HPDE6-E6E7 (cell line): ENCODE measurements around the gene ATP5ME.
"Not testable (repeated sequence)": the region's sequence is repeated elsewhere in the genome, so short reads cannot be mapped to it uniquely, and the experiment has no call there.

Source experiments
- DNase-seq: peaks from one replicate; pipeline ENCODE4 v3.0.0; 2011; ENCODE audit warnings: missing footprints; ENCODE audit errors: extremely low spot score

ATP5ME gene

DNA sequence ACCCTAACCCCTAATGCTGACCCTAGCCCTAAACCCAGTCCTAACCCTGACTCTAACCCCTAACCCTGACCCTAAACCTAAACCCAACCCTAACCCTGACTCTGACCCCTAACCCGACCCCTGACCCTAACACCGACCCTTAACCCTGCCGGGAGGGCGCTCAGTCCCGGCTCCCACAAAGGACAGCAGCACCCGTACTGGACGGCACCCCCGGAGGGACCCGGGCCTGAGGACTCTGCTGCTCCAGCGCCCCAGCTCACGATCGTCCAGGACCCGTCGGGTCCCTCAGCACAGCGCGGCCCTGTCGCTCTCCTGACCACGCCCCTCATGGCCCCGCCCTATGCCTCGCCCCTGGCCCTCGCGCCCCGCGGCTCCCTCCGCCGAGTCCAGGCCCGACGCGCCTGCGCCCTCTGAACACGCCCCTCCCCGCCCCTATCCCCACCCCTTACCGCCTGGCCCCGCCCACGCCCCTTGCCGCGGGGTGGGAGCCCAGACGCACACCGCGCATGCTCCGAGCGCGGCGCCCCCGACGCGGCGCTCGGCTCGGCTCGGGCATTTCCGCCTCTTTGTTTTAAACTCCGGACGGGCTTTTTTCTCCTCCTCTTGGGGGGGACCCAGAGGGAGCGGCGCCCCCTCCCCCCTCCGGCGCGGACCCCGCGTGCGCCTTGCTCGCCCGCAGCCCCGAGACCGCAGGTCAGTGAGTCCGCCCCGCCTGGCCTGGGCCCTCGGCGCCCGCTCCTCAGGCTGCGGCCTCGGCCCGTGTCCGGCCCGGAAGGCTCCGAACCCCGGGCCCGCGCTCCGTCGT is 31.4 kb upstream of the ATP5ME start, which contains the start of gene PCGF3:
Gene PCGF3 (plus strand): TSS at position 555 of the 805 bp plus-strand sequence. CDS start 27,849 bp downstream, outside the sequence.
- DNase-seq = peak; percentile 98

- no peak for DNase-seq
Measured at GRCh38 chr4:704971-705277, 30.8 kb upstream of the ATP5ME start.

DNA sequence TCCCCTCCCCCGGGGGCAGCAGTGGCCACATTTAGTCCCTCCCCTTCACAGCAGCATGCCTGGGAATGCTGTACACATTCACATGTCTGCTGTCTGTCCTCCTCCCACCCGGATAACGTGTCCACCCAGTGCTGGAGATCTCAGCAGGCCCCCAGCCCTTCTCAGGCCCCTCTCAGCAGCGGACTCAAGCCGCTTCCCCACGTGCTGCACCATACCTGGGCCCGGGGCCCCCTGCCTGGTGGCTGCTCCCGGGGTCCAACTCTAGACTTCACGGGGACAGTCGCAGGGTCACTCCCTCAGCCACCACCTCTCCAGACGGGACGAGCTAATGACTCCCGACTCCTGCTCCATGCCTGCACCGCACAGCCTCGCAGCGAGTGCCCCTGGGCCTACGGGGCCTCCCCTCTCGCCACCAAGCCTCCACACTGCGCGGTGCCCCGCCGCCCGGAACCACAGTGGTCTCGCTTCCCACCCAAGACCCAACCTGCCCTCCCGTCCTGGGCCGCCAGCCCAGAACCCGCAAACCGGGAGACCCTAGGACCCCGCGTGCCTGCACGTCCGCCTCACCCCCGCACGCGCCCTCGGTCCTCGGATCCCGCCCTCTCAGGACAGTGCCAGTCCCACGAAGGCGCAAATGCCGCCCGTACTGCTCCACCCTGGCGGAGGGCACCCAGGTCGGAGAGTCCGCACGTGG is 30.3 kb upstream of the ATP5ME start:
- no peak for DNase-seq

DNA sequence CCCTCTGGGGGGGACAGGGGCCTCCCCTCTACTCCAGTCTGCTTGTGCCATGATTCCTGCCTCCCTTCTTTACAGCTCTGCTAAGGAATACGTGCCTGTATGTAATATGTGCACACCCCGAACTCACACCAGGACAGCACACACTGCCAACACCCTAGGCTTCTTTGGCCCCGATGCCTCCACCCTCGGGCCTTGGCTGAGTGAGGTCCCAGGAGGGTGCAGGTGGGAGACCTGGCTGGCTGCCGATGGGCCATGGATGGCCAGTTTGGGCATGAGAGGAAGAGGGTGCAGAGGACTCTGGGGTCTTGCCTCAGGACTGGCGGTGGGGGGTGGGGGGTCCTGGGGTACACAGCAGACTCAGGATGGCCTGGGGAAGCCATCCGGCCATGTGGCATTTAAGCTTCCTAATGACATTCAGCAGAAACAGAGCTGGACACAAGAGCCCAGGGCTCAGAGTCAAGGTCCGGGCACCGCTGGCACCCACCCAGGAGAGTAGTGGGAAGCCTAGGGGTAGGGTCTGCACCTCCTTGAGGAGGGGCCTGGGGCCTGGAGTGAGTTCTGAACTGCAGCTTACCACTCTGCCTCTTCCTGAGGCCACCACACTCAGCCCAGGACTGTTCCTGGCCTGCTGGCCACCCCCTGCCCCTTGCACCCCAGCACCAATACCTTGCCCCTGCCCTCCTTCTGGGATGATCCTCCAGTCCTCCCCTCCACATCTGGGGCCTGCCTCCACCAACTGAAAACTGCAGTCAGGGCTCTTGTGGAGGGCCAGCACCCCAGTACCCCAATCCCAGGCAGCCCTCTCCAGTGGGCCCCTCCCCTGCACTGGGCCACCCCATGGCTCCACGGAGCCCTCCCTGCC is 29.5 kb upstream of the ATP5ME start:
- no peak for DNase-seq

GRCh38 chr4:702618-703048 is 28.6 kb upstream of the ATP5ME start:
- DNase-seq = no peak

- DNase-seq = no peak
Measured at GRCh38 chr4:700587-701264, 26.6 kb upstream of the ATP5ME start.

DNA sequence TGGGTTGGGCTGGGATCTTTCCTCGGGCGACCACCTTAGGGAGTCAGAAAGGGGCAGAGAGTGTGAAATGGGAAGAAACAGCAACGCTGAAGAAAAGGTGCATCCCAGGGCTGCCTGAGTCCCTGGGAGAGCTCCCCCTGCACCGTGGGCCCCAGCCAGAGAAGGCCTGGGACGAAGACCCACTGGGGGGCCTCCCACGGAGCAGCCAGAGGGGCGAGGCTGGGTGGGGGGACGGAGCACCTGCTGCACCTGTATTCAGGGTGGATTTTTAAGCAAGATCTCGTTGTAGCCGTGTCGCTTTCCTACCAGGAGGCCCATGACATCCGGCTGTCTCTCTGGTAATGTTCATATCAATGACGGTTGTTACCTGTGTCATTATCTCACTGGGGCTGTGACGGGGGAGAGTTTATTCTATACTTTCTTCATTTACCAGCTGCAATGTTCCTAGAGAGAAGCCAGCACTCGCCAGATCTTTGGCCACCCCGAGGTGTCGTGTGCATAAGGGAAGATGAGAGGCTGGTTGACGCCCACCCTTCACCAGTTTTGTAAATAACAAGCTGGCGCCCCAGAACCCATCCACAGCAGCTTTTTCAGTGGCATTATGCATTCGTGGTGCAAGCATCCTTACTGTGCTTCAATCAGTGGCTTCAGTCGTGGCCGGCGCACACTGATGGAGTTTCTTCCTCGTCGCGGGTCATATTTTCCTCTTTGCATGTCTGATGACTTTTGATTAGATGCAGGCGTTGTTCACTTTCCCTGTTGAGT is 25.9 kb upstream of the ATP5ME start:
- DNase-seq = no peak

- DNase-seq = not testable (repeated sequence)
Measured at GRCh38 chr4:694341-694940, 20.4 kb upstream of the ATP5ME start.

GRCh38 chr4:692771-693554 is 18.9 kb upstream of the ATP5ME start:
- no peak for DNase-seq

GRCh38 chr4:689723-690122 is 15.6 kb upstream of the ATP5ME start:
- DNase-seq = no peak

- DNase-seq = no peak
Measured at GRCh38 chr4:688854-689681, 15.0 kb upstream of the ATP5ME start, which contains the start of gene SLC49A3. TSS of gene SLC49A3 (minus strand) at chr4:689151. CDS start at chr4:689127, 24 bp downstream.

GRCh38 chr4:687971-688853 is 14.1 kb upstream of the ATP5ME start:
- no peak for DNase-seq

GRCh38 chr4:687048-687970 is 13.2 kb upstream of the ATP5ME start:
- DNase-seq = peak; percentile 96

- DNase-seq = no peak
Measured at GRCh38 chr4:686413-687040, 12.5 kb upstream of the ATP5ME start.

GRCh38 chr4:685679-686412 is 11.8 kb upstream of the ATP5ME start:
- no peak for DNase-seq
